ENCODE data around the gene IL4.
"Not testable (repeated sequence)": the region's sequence is repeated elsewhere in the genome, so short reads cannot be mapped to it uniquely, and the experiment has no call there.

The IL4 gene

GRCh38 chr5:132674671-132675506, 1.1 kb downstream of the IL4 start:
- DNase-seq (ENCODE audit: low read depth), result no peak

GRCh38 chr5:132675936-132676689, 2.3 kb downstream of the IL4 start:
- no peak for DNase-seq (ENCODE audit: low read depth)

GRCh38 chr5:132677191-132677590, 3.4 kb downstream of the IL4 start:
- no peak for DNase-seq (ENCODE audit: low read depth)

- no peak for DNase-seq (ENCODE audit: low read depth)
These were observed 4.1 kb downstream of the IL4 start for GRCh38 chr5:132677682-132678400.

GRCh38 chr5:132678735-132679134, 4.9 kb downstream of the IL4 start:
- DNase-seq (ENCODE audit: low read depth), result no peak

- DNase-seq (ENCODE audit: low read depth), result no peak
These were observed 5.4 kb downstream of the IL4 start for GRCh38 chr5:132679166-132679565.

GRCh38 chr5:132679717-132680380, 6.1 kb downstream of the IL4 start:
- no peak for DNase-seq (ENCODE audit: low read depth)

- no peak for DNase-seq (ENCODE audit: low read depth)
These were observed 7.1 kb downstream of the IL4 start for GRCh38 chr5:132680780-132681475.

- DNase-seq (ENCODE audit: low read depth), result no peak
These were observed 7.7 kb downstream of the IL4 start for GRCh38 chr5:132681476-132681831.

- no peak for DNase-seq (ENCODE audit: low read depth)
These were observed 8.2 kb downstream of the IL4 start for GRCh38 chr5:132681983-132682382.

GRCh38 chr5:132684491-132684890, 10.7 kb downstream of the IL4 start:
- no peak for DNase-seq (ENCODE audit: low read depth)

- DNase-seq (ENCODE audit: low read depth), result no peak
These were observed 11.3 kb downstream of the IL4 start for GRCh38 chr5:132684922-132685720.

- no peak for DNase-seq (ENCODE audit: low read depth)
These were observed 12.4 kb downstream of the IL4 start for GRCh38 chr5:132686193-132686592.

GRCh38 chr5:132687995-132688394, 14.2 kb downstream of the IL4 start:
- DNase-seq (ENCODE audit: low read depth), result no peak

- DNase-seq (ENCODE audit: low read depth), result no peak
These were observed 14.9 kb downstream of the IL4 start for GRCh38 chr5:132688536-132689339.

- DNase-seq (ENCODE audit: low read depth), result no peak
These were observed 15.7 kb downstream of the IL4 start for GRCh38 chr5:132689513-132689912.

- no peak for DNase-seq (ENCODE audit: low read depth)
These were observed 16.4 kb downstream of the IL4 start for GRCh38 chr5:132690156-132690555.

- DNase-seq (ENCODE audit: low read depth), result not testable (repeated sequence)
These were observed 18.2 kb downstream of the IL4 start for GRCh38 chr5:132691755-132692631.

GRCh38 chr5:132692632-132692967, 18.8 kb downstream of the IL4 start:
- no peak for DNase-seq (ENCODE audit: low read depth)
